Measurements from ENCODE around the gene PREB. TPM values are rescaled to one million over a fixed set of nuclear protein-coding genes. Genes with fewer than 3 reads are reported as not detected.

The PREB gene
- total and polyA plus RNA-seq, 4 donors = 27.1 to 62.9 (median 55.5) TPM

DNA sequence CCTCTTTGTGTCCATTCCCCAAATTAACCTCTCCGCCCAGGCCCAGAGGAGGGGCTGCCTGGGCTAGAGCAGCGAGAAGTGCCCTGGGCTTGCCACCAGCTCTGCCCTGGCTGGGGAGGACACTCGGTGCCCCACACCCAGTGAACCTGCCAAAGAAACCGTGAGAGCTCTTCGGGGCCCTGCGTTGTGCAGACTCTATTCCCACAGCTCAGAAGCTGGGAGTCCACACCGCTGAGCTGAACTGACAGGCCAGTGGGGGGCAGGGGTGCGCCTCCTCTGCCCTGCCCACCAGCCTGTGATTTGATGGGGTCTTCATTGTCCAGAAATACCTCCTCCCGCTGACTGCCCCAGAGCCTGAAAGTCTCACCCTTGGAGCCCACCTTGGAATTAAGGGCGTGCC lies 34.4 kb downstream of the PREB start:
- Histone ChIP-seq H3K4me1 (ENCODE audit: control insufficient read depth, insufficient read depth, low read length) (peaks cover 13% of the 10 kb centered on the region), H3K27me3 (ENCODE audit: control insufficient read depth, insufficient read depth, low read length) (no peaks in the 10 kb centered on the region), H3K9me3 (ENCODE audit: control insufficient read depth, insufficient read depth, low read length) (no peaks in the 10 kb centered on the region), H3K36me3 (ENCODE audit: control insufficient read depth, insufficient read depth, low read length) (peaks cover 40% of the 10 kb centered on the region), H3K27ac (ENCODE audit: low read depth, low read length) (no peak overlapping the region), H3K4me3 (ENCODE audit: low read depth, low read length) (no peak overlapping the region)
- WGBS (ENCODE audit: insufficient coverage) = 57% methylated on average over 7 of the region's 10 CpGs
- no peak for DNase-seq (ENCODE audit: low read depth in 4 of 6, low spot score in 6 of 6)

DNA sequence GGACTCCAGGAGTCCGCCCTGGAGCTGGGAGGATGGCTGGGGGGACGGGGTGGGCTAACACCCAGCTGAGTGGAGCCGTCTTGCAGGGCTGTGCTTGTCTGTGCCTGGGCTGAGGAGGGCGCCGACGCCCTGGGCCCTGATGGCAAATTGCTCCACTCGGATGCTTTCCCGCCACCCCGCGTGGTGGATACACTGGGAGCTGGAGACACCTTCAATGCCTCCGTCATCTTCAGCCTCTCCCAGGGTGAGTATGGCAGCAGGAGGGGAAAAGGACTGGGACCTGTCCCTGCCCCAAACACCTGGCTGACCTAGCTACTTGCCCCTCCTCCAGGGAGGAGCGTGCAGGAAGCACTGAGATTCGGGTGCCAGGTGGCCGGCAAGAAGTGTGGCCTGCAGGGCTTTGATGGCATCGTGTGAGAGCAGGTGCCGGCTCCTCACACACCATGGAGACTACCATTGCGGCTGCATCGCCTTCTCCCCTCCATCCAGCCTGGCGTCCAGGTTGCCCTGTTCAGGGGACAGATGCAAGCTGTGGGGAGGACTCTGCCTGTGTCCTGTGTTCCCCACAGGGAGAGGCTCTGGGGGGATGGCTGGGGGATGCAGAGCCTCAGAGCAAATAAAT lies 35.0 kb downstream of the PREB start:
- Histone ChIP-seq H3K4me1 (ENCODE audit: control insufficient read depth, insufficient read depth, low read length) (peaks cover 13% of the 10 kb centered on the region), H3K4me3 (ENCODE audit: low read depth, low read length) (no peak overlapping the region), H3K36me3 (ENCODE audit: control insufficient read depth, insufficient read depth, low read length) (peaks cover 44% of the 10 kb centered on the region), H3K27me3 (ENCODE audit: control insufficient read depth, insufficient read depth, low read length) (no peaks in the 10 kb centered on the region), H3K9me3 (ENCODE audit: control insufficient read depth, insufficient read depth, low read length) (no peaks in the 10 kb centered on the region), H3K27ac (ENCODE audit: low read depth, low read length) (no peak overlapping the region)
- WGBS (ENCODE audit: insufficient coverage) = 82% methylated on average over 18 of the region's 19 CpGs
- no peak for DNase-seq (ENCODE audit: low read depth in 4 of 6, low spot score in 6 of 6)

DNA sequence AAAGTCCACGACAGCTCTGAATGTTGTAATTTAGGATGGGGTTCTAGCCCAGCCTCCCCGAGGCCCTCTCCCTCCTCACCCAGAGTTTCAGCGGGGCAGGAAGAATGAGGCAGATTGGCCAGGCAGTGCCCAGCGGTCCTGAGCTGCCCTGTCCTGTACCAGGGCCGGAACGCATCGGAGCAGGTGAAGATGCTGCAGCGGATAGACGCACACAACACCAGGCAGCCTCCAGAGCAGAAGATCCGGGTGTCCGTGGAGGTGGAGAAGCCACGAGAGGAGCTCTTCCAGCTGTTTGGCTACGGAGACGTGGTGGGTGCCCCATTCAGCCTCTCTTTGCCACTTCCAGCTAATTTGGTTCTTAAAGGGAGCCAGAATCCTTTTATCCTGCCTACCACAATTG lies 37.1 kb downstream of the PREB start:
- no peak for DNase-seq (ENCODE audit: low read depth in 4 of 6, low spot score in 6 of 6)
- H3K9me3 ChIP-seq (ENCODE audit: control insufficient read depth, insufficient read depth, low read length) = no peaks in the 10 kb centered on the region
- 94% methylated on average over 11 of the region's 14 CpGs for WGBS (ENCODE audit: insufficient coverage)
- no peaks in the 10 kb centered on the region for H3K27me3 ChIP-seq (ENCODE audit: control insufficient read depth, insufficient read depth, low read length)
- H3K4me3 ChIP-seq (ENCODE audit: low read depth, low read length) = no peak overlapping the region
- peaks cover 13% of the 10 kb centered on the region for H3K4me1 ChIP-seq (ENCODE audit: control insufficient read depth, insufficient read depth, low read length)
- H3K27ac ChIP-seq (ENCODE audit: low read depth, low read length) = no peak overlapping the region
- H3K36me3 ChIP-seq (ENCODE audit: control insufficient read depth, insufficient read depth, low read length) = peaks cover 39% of the 10 kb centered on the region

DNA sequence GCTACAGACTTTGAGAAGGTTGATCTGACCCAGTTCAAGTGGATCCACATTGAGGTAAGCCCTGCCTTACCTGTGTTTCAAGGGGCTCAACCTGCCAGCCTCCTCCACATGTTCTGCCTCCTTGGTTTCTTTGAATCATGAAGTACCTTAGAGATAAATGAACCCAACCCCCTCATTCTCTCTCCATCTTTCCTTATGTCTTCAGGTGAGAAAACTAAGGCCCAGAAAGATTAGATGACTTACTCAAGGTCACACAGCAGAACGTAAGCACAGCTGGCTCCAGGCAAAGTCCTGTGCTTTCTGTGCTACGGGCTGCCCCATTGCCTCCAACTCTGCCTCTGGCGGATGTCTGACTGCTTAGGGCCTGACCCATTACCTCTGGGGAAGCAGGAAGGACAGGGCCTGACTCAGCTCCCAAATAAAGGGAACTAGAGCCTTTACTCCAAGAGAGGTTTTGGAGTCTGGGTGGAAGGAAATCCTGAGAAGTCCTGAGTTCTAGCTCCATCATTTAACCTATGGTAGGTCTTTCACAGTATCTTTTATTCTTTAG lies 37.6 kb downstream of the PREB start:
- Histone ChIP-seq H3K27ac (ENCODE audit: low read depth, low read length) (no peak overlapping the region), H3K9me3 (ENCODE audit: control insufficient read depth, insufficient read depth, low read length) (no peaks in the 10 kb centered on the region), H3K4me1 (ENCODE audit: control insufficient read depth, insufficient read depth, low read length) (peaks cover 17% of the 10 kb centered on the region), H3K4me3 (ENCODE audit: low read depth, low read length) (no peak overlapping the region), H3K27me3 (ENCODE audit: control insufficient read depth, insufficient read depth, low read length) (no peaks in the 10 kb centered on the region), H3K36me3 (ENCODE audit: control insufficient read depth, insufficient read depth, low read length) (peaks cover 39% of the 10 kb centered on the region)
- no peak for DNase-seq (ENCODE audit: low read depth in 4 of 6, low spot score in 6 of 6)
- WGBS (ENCODE audit: insufficient coverage) = 69% methylated on average over 3 of the region's 3 CpGs

DNA sequence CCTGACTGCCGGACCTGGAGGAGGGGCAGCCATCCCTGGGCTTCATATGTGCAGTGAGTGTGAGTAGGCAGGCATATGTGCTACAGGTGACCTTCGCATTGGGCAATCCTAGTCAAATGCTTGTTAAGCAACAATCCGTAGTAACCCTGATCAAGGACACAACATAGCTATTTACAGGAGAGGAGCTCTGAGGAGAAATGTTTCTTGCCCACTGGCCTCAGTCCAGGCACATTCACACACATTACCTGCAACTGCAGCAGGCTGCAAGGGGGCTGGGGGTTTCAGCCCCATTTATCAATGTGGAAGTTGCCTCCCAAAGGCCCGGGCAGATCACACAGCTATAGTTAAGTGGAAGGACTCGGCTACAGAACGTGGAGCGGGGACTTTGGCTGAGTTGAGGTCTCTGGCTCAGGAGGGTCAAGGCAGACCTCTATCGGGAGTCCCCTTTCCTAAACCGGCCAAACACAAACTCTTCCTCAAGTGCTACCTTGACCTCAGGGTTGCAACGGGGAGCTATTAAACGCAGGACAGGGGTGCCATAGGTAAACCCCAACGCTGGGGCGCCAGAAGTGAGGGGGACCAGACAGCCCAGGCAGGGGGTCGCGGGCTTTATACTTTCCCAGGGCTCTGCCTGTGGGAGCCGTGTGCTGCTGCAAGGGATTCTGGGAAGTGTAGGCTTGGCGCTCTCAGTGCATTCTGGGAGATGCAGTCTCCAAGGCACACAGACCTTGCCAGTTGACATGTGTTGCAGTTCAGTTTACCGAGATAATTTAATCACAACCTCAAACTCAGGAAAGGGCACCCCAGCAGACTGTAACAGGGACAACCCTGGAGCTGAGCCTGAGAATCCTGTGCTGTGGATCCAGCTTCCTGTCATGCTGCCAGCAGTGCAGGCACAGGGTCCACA lies 38.4 kb downstream of the PREB start:
- Histone ChIP-seq H3K4me3 (ENCODE audit: low read depth, low read length) (peak overlapping the region; percentile 31), H3K27me3 (ENCODE audit: control insufficient read depth, insufficient read depth, low read length) (no peaks in the 10 kb centered on the region), H3K4me1 (ENCODE audit: control insufficient read depth, insufficient read depth, low read length) (peaks cover 18% of the 10 kb centered on the region), H3K27ac (ENCODE audit: low read depth, low read length) (no peak overlapping the region), H3K36me3 (ENCODE audit: control insufficient read depth, insufficient read depth, low read length) (peaks cover 33% of the 10 kb centered on the region), H3K9me3 (ENCODE audit: control insufficient read depth, insufficient read depth, low read length) (no peaks in the 10 kb centered on the region)
- peak in 4 of 6 donors; percentile 54 to 92 (median 78) for DNase-seq (ENCODE audit: low read depth in 4 of 6, low spot score in 6 of 6)
- 14% methylated on average over 14 of the region's 18 CpGs for WGBS (ENCODE audit: insufficient coverage)

DNA sequence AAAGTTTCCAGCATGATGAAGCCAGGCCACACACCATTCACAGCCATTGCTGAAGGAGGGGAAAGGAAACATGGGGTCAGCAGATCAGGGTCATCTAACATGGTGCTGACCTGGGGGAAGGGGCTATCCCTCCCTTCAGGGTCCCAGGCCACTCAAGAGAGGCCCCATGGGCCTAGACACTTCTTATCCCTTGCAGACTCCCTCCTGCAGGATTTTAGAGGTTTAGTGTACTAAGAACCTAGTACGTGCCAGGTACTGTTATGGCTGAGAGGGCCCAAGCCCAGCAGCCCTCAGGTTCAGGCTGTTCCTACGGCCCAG lies 39.0 kb downstream of the PREB start:
- Histone ChIP-seq H3K27me3 (ENCODE audit: control insufficient read depth, insufficient read depth, low read length) (no peaks in the 10 kb centered on the region), H3K4me1 (ENCODE audit: control insufficient read depth, insufficient read depth, low read length) (peaks cover 18% of the 10 kb centered on the region), H3K9me3 (ENCODE audit: control insufficient read depth, insufficient read depth, low read length) (no peaks in the 10 kb centered on the region), H3K4me3 (ENCODE audit: low read depth, low read length) (no peak overlapping the region), H3K36me3 (ENCODE audit: control insufficient read depth, insufficient read depth, low read length) (peaks cover 29% of the 10 kb centered on the region), H3K27ac (ENCODE audit: low read depth, low read length) (no peak overlapping the region)
- DNase-seq (ENCODE audit: low read depth in 4 of 6, low spot score in 6 of 6) = no peak
- 86% methylated on average over 2 of the region's 2 CpGs for WGBS (ENCODE audit: insufficient coverage)

DNA sequence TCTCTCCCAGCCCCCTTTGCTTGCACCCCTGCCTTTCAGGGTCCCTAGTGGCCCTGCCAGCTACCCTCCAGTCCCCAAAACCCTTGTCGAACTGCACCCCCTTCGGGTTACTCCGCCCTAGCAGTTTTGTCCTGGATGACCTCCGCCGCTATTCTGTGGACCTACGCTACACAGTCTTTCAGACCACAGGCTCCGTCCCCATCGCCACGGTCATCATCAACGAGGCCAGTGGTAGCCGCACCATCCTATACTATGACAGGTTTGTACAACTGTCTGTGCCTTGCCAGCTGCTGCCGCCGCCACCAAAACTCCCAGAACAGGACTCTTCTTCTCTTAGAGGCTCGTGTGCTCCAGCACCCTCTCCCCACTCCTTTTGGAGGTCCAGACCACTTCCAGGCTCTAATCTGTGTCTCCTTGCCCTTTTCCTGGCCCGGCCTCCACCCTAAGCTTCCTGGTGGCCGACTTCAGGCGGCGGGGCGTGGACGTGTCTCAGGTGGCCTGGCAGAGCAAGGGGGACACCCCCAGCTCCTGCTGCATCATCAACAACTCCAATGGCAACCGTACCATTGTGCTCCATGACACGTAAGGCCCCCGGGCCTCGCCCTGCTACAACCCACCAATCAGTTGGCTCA lies 40.0 kb downstream of the PREB start:
- Histone ChIP-seq H3K27ac (ENCODE audit: low read depth, low read length) (no peak overlapping the region), H3K4me1 (ENCODE audit: control insufficient read depth, insufficient read depth, low read length) (peaks cover 20% of the 10 kb centered on the region), H3K4me3 (ENCODE audit: low read depth, low read length) (no peak overlapping the region), H3K36me3 (ENCODE audit: control insufficient read depth, insufficient read depth, low read length) (peaks cover 21% of the 10 kb centered on the region), H3K9me3 (ENCODE audit: control insufficient read depth, insufficient read depth, low read length) (no peaks in the 10 kb centered on the region), H3K27me3 (ENCODE audit: control insufficient read depth, insufficient read depth, low read length) (no peaks in the 10 kb centered on the region)
- WGBS (ENCODE audit: insufficient coverage) = 92% methylated on average over 19 of the region's 24 CpGs
- no peak for DNase-seq (ENCODE audit: low read depth in 4 of 6, low spot score in 6 of 6)

DNA sequence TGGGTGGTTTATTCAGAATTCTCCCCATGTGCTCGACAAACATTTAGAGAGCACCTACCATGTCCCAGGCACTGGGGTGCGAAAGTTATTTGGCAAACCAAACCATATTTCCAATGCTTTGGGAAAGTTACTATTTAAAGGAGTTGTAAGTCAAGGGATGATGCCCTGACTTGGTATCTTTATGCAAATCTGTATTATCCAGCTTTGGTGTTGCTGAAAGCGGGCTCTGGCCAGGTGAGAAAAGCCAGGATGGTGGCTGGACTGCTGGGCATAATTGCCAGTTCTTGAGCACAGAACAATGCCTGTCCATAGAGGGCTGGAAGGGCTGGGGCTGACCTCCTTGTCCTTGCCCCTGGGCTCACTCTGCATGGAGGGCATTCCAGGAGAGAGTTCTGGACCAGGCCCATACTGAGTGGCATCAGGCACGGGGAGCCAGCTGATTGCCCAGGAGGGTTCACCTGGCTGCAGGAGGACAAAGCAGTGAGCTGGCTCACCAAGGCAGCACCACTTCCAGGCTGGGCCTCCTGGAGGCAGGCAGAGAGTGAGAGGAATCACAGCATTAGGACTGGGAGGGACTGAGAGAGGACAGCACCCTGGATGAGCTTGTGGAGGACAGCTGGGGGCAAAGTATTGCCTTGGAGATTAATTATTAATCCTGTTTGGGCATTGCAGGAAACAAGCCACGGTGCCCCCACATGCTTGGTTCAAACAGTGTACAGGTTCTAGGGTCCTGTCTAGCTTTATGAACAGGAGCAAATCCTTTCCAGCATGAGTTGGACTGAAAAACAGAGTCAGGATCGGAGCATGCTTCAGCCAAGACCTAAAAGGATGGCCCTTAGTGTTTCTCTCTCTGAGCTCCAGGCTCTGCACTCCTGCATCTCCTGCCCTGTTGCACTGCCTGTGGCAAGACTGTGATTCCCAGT lies 40.7 kb downstream of the PREB start:
- H3K36me3 ChIP-seq (ENCODE audit: control insufficient read depth, insufficient read depth, low read length) = peaks cover 17% of the 10 kb centered on the region
- H3K9me3 ChIP-seq (ENCODE audit: control insufficient read depth, insufficient read depth, low read length) = no peaks in the 10 kb centered on the region
- peaks cover 26% of the 10 kb centered on the region for H3K4me1 ChIP-seq (ENCODE audit: control insufficient read depth, insufficient read depth, low read length)
- 83% methylated on average over 4 of the region's 6 CpGs for WGBS (ENCODE audit: insufficient coverage)
- DNase-seq (ENCODE audit: low read depth in 4 of 6, low spot score in 6 of 6) = no peak
- no peaks in the 10 kb centered on the region for H3K27me3 ChIP-seq (ENCODE audit: control insufficient read depth, insufficient read depth, low read length)
- H3K27ac ChIP-seq (ENCODE audit: low read depth, low read length) = no peak overlapping the region
- no peak overlapping the region for H3K4me3 ChIP-seq (ENCODE audit: low read depth, low read length)
